Suprapubic skin (tissue), 3 donors: ENCODE results near the gene SPP1.

Experiments used
- POLR2A ChIP-seq, 2 donors: fragments of 450-650 bp; IDR thresholded peaks; one replicate each; pipeline ENCODE4 v1.6.1; 2017; ENCODE audit warnings: antibody characterized with exemption in 2 of 2, mild to moderate bottlenecking in 2 of 2, moderate library complexity in 2 of 2
- TF ChIP-seq, protein P1 (sequence below), 2 donors: fragments of 200-600 bp in 1 of 2; fragments of 450-650 bp in 1 of 2; sonication (generic) in 1 of 2; IDR thresholded peaks; one replicate each; pipeline ENCODE4 v1.5.1; 2016 to 2019; ENCODE audit warnings: antibody characterized with exemption in 2 of 2, mild to moderate bottlenecking in 1 of 2, moderate library complexity in 1 of 2

DNA sequence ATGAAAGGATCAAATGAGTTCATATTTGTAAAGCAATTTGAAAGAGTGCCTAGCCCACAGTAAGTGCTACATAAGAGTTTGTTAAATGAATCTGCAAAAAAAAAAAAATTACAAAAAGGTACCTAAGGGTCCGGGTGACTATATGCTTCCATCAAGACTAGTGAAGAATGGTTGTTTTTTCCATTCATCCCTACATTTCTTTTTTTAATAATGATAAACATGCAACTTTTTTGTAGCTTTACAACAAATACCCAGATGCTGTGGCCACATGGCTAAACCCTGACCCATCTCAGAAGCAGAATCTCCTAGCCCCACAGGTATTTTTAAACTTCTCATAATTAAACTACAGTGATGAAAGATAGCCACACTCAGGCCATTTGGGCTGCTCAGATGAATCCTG, 4.3 kb downstream of the SPP1 start:
- TF ChIP-seq POLR2A (IDR thresholded peaks at IDR 0.05): no peak
- TF ChIP-seq, protein P1, sequence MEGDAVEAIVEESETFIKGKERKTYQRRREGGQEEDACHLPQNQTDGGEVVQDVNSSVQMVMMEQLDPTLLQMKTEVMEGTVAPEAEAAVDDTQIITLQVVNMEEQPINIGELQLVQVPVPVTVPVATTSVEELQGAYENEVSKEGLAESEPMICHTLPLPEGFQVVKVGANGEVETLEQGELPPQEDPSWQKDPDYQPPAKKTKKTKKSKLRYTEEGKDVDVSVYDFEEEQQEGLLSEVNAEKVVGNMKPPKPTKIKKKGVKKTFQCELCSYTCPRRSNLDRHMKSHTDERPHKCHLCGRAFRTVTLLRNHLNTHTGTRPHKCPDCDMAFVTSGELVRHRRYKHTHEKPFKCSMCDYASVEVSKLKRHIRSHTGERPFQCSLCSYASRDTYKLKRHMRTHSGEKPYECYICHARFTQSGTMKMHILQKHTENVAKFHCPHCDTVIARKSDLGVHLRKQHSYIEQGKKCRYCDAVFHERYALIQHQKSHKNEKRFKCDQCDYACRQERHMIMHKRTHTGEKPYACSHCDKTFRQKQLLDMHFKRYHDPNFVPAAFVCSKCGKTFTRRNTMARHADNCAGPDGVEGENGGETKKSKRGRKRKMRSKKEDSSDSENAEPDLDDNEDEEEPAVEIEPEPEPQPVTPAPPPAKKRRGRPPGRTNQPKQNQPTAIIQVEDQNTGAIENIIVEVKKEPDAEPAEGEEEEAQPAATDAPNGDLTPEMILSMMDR (IDR thresholded peaks at IDR 0.05): no peak
